Stimulated activated CD8-positive, alpha-beta memory T cell treated with anti-CD3 and anti-CD28 coated beads, Interleukin-4, amount 100 ng/mL, for 4 hours (primary cell): ENCODE results near the gene DYNLT2.
A peak's percentile ranks its signal among the peaks of the same experiment; 100 is the strongest.

Source experiments
- DNase-seq, 2 donors: peaks; one replicate each; pipeline ENCODE4 v3.0.0-alpha.2; 2020; ENCODE audit warnings: low read depth in 2 of 2, low spot score in 1 of 2

DYNLT2 gene

GRCh38 chr6:169751242-169752073 lies at the start of gene DYNLT2, which contains the start of gene ERMARD:
TSS of gene DYNLT2 (minus strand) at chr6:169751572. CDS start at chr6:169751458, 114 bp downstream.
TSS of gene ERMARD (plus strand) at chr6:169751622. CDS start at chr6:169751658, 36 bp downstream.
- DNase-seq: peak; percentile 88

GRCh38 chr6:169800668-169801395 lies 49.5 kb upstream of the DYNLT2 start:
- DNase-seq: no peak

- no peak for DNase-seq
These were observed 48.8 kb upstream of the DYNLT2 start for GRCh38 chr6:169800116-169800667.

- no peak for DNase-seq
These were observed 48.1 kb upstream of the DYNLT2 start for GRCh38 chr6:169799474-169799926.

- no peak for DNase-seq
These were observed 47.5 kb upstream of the DYNLT2 start for GRCh38 chr6:169798764-169799473.

- no peak for DNase-seq
These were observed 43.8 kb upstream of the DYNLT2 start for GRCh38 chr6:169795196-169795595.

- no peak for DNase-seq
These were observed 43.1 kb upstream of the DYNLT2 start for GRCh38 chr6:169794317-169795055.

- no peak for DNase-seq
These were observed 42.0 kb upstream of the DYNLT2 start for GRCh38 chr6:169793408-169793807.

- DNase-seq: no peak
These were observed 41.1 kb upstream of the DYNLT2 start for GRCh38 chr6:169792306-169793015.

GRCh38 chr6:169791721-169792131 lies 40.4 kb upstream of the DYNLT2 start:
- DNase-seq: no peak

- DNase-seq: peak; percentile 24 to 51
These were observed 38.9 kb upstream of the DYNLT2 start for GRCh38 chr6:169789944-169790927.

GRCh38 chr6:169789146-169789943 lies 38.0 kb upstream of the DYNLT2 start:
- no peak for DNase-seq

- no peak for DNase-seq
These were observed 37.4 kb upstream of the DYNLT2 start for GRCh38 chr6:169788809-169789145.

GRCh38 chr6:169787797-169788196 lies 36.4 kb upstream of the DYNLT2 start:
- DNase-seq: no peak

- no peak for DNase-seq
These were observed 35.0 kb upstream of the DYNLT2 start for GRCh38 chr6:169786349-169786748.

- DNase-seq: no peak
These were observed 34.2 kb upstream of the DYNLT2 start for GRCh38 chr6:169785566-169785965.

GRCh38 chr6:169784821-169785340 lies 33.5 kb upstream of the DYNLT2 start:
- no peak for DNase-seq
